ENCODE measurements around the gene TCERG1L.
"Not testable (repeated sequence)": the region's sequence is repeated elsewhere in the genome, so short reads cannot be mapped to it uniquely, and the experiment has no call there.

TCERG1L gene

GRCh38 chr10:131180086-131180485, 131.4 kb downstream of the TCERG1L start:
- no peak for DNase-seq

DNA sequence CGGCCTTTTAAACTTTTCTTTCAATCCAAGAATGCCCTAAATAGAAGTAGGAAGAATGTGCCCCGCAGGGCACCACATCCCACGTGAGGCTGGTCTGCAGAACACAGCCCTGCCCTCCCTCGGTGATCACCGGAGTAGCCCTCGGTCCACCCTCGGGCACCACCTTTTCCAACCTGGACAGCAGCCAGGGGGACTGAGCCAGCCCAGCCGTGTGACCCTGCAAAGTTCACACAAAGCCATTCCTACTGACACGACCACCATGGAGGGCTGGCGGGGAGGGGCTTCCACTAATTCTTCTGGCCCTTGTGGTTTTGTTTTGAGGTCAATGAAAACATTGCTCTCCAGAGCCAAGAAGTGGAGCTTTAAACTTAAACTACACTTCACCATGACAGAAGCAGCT, 132.2 kb downstream of the TCERG1L start:
- DNase-seq: no peak

GRCh38 chr10:131178521-131179331, 132.8 kb downstream of the TCERG1L start:
- DNase-seq: no peak

DNA sequence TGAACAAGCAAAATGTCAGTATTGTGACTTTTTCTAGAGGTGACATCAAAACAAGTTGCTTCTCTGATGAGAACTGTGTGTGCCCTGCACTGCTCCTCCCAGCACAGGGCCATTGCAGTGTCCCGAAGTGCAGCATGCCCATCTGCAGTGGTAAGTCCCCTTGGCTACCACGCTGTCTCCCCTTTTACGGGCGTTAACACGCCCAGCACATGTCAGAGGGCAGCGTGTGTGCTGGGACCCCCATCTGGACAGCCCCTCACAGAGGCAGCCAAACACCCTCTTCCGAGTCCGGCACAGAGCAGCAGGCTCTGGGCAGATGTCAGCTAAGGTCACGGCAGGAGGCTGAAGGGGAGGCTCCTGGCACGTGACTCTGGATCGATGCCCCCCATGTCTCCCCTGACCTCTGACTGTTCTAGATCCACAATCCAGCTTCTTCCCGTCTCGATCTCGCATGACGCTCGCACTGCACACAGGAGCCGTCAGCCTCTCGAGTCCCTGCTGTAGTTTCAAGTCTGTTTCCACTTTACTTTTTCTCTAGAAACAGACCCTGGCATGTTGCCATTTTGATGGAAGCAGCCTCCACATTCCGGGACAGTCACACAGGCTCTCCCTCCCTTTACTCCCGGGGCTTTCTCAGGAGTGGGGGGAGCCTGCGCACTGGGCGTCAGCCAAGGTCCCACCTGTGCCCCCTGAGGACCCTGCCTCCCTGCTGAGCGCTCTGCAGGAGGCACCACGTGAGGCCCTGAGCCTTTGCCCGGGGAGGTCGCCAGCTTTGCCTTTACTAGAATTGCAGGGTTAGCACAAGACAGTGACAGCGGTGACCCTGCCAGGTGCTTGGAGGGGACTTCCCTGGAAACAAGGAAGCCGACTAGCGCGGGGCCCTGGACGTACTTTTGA, 133.8 kb downstream of the TCERG1L start:
- DNase-seq: peak; percentile 6

GRCh38 chr10:131176907-131177306, 134.6 kb downstream of the TCERG1L start:
- no peak for DNase-seq

DNA sequence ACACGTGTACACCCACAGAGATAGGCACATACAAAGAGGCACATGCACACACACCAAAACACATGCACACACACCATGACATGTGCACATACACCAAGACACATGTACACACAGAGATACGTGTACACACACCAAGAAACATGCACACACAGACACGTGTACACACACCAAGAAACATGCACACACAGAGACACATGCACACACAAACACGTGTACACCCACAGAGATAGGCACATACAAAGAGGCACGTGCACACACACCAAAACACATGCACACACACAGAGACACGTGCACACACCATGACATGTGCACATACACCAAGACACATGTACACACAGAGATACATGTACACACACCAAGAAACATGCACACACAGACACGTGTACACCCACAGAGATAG, 135.2 kb downstream of the TCERG1L start:
- not testable (repeated sequence) for DNase-seq

DNA sequence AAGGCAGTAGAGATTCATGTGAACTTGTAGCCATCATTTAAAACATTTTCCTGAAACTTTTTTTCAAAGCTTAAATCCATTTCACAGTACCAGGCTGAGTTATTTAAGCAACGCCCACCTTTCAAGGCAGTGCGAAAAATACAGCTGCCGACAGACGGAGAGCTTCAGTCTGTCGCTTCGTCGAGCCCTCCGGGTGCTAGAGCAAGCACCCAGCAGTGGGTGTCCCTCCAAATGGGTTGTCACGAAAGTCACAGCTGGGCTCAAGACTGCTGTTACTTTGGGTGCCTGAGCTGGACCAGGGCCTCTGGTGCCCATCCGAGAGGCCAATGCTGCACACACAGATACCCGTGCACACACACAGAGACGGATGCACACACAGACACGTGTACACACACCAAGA, 135.6 kb downstream of the TCERG1L start:
- DNase-seq: no peak

GRCh38 chr10:131174651-131175540, 136.6 kb downstream of the TCERG1L start:
- DNase-seq: no peak

DNA sequence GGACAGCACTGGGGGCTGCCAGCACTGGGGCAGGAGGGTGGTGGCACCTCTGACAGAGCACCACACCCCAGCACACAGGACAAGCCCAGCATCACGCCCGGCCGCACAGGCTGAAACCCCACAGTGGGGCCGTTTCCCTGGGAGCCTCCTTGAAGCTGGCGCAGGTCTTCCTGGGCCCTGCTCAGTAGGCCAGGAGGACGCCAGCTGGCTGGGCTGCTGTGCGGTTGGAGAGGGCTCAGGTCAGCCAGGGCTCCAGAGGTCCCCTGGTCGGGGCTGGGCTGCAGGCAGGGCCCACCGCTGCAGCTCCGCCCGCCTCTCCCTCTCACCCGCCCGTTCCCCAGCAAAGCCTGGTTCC, 137.3 kb downstream of the TCERG1L start:
- no peak for DNase-seq

GRCh38 chr10:131173484-131174210, 137.9 kb downstream of the TCERG1L start:
- DNase-seq: no peak

DNA sequence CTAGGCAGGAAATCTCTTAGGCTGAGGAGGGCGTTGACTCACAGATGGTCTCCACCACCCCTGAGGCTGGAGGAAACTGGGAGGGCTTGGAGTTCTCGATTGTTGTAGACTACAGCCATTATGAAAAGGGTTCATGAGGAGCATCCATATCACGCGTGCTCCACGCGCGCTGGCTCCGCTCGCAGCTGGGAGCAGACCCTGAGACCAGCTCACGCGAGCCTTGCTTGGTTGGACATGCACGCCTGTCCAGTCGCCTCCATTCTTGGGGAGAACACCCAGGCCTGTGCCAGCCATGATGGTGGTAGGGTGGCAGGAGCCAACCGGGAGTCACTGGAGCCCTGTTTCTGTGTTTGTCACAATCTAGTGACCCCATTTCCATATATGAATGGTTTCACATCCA, 139.1 kb downstream of the TCERG1L start:
- no peak for DNase-seq

DNA sequence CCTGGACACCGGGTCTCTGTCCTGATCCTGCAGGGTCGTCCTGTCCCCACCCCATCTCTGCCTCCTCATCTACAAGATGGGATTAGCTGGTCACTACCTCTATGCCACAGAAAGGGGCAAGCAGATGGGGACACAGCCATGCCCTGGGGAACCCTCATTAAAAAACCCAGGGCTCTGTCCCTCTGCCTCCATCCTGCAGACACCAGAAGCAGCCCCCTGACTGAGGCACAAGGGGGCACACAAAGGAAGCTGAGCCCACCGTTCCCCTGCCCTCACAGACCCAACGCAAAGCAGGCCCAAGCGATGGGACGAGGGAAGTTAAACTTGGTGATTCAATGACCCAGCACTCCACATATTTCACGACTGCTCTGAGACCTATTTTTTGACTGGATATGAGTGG, 142.4 kb downstream of the TCERG1L start:
- DNase-seq: no peak

DNA sequence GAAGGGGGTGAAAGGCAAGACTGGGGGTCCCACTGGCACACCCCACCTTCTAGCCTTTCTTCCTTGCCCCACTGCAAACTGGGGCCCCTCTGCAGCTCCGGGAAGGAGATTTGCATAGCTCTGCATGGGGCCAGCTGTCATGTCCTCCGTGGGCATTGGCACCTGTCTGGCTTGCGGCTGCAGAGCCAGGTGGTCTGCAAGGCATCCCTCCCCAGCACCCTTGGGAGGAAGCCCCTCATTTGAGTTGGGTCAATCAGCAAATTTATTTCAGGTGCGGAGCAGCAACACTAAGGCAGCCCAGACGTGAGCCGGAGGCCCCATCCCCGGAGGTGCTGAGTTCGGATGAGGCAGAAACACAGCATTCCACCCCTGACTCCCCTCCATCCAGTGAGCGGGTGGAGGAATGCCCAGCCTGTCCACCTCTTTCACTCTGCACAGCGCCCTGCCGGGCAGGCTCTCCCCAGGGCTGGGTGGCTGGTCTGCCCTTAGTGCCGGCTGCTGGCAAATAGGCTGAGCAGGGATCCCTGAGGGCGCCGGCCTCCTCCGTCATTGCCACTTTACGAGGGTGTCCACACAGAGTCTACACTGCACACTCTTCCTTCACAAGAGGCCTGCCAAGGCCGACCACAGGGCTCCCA, 143.2 kb downstream of the TCERG1L start:
- no peak for DNase-seq

DNA sequence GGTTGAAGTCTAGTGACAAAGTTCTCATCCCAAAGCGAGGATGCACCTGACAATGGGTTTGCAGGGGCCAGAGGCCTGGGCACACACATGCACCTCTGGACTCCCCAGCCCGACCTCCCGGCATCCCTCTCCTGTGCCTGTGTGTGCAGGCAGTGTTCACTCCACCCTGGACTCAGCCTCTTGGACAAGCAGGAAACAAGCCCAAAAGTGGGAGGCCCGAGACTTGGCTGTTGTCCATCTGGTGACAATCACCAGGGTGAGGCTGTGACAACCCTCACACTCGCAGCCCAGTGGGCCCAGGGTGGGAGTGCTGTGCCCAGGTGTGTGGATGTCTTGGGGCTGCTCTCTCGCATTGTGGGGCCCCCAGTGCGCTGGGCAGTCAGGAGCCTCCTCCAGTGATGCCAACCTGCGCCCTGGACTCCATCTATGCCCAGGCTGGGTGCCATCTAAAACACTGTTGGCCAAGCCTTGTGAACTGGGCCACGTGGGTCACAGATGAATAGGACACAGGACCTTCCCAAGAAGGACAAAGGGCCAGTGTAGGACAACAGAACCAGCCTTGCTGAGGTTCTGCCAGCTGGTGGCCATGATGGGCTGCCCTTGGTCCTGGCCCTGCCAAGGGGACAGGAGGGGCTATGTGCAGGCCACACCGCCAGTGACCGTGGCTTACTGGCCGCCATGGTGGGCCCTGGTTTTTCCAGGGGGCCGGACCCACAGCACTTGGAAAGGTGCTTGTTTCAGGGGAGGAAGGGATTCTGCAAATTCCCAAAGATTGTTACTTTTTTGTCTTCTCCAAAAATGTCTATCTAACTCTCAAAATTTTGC, 144.3 kb downstream of the TCERG1L start:
- no peak for DNase-seq

DNA sequence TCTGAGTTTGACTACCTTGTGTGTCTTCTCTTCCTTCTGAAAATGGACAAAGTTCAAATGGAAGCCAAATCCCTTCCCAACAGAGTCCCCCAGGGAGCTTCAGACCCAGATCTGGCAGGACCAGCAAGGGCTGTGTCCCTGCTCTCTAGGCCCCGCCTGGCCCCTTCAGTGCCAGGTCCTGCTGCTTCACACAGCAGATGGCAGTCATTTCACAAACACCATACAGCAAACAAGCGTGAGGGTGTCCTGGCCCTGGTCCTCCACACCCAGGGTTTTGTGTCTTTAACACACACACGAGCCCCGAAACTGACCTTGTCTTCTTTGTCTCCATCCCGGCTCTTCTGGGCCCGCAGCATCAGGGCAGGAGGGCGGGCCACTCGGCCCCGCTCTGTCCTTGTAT, 145.0 kb downstream of the TCERG1L start:
- DNase-seq: no peak

GRCh38 chr10:131165092-131165491, 146.4 kb downstream of the TCERG1L start:
- DNase-seq: no peak

DNA sequence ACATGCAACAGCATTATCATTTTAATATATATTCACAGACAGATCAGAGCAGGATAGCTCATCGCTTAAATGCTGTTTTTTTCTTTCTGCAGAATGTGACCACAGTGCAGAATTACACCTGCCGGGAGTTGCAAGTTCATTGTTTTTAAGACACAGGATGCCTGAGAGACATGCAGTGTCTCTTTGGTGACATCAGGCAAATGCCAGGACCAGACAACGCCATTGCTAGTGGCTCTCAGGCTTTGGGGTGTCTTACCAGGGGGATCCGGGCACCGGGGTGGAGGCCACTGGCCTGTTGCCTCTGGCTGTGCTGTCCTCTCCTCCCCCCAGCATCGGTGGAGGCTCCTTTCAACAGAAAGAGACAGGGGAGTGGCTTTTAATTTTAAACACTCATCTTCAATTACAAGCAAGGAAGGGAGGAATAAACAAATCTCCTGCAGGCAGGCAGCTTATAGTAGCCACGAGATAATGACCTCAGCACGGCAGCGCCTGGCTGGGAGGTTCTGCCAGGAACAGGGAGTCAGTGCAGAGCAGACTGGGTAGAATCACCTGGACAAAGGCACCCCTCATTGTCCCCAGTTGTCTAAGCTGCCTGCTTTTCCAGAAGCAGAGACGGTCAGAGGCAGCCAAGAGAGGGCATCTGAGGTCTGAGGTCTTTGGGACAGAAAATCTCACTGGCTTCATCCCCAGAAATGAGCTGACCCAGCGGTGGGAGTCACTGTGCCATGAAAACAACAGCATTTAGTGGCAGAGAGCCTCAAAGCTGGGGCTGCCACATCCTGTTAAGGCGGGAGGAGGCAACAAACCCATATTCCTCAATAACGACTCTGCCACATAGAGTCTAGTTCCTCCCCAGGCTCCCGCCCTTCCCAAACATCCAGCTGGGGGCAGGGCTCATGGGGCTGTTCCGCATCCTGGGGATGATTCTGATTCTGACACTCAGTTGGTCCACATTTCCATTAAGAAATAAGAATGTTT, 148.4 kb downstream of the TCERG1L start:
- no peak for DNase-seq

DNA sequence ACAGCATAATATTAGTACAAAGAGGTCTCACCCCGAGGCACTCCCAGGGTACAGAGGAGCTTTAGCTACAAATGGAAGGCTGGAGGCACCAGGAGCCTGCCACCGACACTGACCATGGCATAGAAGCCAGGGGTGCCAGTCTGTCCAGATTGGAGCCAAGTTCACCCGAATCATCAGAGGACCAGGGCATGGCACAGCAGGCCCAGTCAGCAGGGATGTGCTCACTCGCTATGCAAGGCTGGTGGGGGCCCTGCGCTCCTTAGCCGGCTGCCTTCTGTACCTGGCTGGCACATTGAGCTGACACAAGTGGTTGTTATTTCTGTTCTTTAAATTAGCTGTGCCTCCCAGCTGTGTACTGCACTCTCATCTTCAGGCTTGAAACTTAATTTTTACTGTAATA, 149.3 kb downstream of the TCERG1L start:
- DNase-seq: no peak

DNA sequence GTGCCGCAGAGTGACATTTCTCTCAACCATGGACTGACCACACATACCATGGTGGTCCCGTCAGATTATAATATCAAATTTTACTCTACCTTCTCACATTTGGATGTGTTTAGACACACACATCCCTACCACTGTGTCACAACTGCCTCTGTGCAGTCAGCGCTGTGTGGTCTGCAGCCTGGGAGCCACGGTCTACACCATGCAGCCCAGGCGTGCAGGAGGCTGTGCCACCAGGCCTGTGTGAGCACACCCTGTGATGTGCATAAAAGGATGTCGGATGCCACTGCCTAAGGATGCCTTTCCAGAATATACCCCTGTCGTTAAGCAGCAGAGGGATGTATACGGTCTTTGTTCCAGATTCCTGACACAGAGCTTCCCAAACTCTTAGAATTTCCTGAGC, 150.4 kb downstream of the TCERG1L start:
- DNase-seq: no peak

Data from fibroblast of skin of abdomen (primary cell).